Measurements from ENCODE around the gene MAGEA8.
"Not testable (repeated sequence)": the region's sequence is repeated elsewhere in the genome, so short reads cannot be mapped to it uniquely, and the experiment has no call there.

The MAGEA8 gene

DNA sequence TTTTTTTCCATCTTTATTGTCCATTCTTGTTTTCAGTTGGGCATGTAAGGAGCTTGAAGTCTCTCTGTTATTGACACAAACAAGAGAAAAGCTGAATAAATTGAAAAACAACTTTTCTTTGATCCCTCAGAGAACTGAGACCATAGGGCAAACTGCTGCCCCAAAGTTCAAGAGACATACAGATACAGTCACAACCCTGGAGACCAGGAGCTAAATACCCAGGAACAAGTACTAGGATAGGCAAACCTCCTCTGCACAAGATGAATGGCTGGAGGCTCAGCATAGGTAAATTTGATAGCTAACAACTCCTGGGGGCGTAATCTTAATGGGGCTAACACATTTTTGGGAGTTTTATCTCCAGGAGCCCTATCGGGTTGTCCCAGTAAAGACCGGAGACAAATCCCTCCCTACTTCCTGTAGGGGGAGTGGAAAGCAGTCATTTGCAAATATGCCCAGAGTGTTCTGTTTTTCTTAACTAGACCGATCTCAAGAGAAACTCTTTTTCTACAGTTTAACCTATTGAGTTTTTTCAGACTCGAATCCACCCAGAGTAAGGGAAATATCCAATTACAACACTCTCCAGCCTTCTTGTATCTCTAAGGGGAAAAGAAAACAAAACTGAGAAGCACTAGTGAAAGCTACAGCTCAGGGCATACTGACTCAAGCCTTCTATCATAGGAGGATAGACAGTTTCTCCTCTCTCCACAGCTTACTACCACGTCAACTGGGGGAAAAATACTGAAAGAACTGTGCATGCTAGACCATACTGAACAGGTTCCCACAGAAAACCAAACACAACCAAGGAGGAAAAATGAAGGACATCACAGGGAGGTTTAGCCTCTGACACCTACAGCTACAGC, 23.1 kb downstream of the MAGEA8 start:
- TF ChIP-seq, protein P1, sequence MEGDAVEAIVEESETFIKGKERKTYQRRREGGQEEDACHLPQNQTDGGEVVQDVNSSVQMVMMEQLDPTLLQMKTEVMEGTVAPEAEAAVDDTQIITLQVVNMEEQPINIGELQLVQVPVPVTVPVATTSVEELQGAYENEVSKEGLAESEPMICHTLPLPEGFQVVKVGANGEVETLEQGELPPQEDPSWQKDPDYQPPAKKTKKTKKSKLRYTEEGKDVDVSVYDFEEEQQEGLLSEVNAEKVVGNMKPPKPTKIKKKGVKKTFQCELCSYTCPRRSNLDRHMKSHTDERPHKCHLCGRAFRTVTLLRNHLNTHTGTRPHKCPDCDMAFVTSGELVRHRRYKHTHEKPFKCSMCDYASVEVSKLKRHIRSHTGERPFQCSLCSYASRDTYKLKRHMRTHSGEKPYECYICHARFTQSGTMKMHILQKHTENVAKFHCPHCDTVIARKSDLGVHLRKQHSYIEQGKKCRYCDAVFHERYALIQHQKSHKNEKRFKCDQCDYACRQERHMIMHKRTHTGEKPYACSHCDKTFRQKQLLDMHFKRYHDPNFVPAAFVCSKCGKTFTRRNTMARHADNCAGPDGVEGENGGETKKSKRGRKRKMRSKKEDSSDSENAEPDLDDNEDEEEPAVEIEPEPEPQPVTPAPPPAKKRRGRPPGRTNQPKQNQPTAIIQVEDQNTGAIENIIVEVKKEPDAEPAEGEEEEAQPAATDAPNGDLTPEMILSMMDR (conservative IDR thresholded peaks at IDR 0.05): no peak
- TF ChIP-seq ZFX (IDR thresholded peaks at IDR 0.05): no peak
- H3K27ac ChIP-seq: no peak overlapping the region

DNA sequence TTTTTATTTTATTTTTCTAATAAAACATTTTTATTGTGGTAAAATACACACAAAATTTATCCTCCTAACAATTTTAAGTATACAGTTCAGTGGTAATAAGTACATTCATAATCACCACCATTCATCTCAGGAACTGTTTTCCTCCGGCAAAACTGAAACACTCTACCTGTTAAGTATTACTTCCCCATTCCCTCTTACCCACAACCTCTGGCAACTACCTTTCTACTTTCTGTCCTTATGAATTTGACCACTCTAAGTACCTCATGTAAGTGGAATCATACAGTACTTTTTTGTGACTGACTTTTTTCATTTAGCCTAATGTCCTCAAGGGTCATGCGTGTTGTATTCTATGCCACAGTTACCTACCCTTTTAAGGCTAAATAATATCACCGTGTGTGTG, 27.3 kb downstream of the MAGEA8 start:
- no peak overlapping the region for H3K27ac ChIP-seq
- TF ChIP-seq ZFX (IDR thresholded peaks at IDR 0.05): no peak
- TF ChIP-seq, protein P1 (conservative IDR thresholded peaks at IDR 0.05): no peak

DNA sequence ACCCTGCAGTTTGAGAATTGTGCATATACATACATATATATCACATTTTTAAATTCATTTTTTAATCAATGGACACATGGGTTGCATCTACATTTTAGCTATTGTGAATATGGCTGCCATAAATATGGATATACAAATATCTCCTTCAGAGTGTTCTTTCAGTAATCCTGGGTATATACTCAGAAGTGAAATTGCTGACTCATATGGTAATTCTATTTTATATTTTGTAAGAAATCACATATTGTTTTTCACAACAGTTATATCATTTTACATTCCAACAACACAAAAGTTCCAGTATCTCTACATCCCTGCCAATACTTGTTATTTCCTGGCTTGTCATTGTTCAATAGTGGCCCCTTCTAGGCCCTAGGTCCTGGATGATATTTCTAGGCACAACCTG, 27.7 kb downstream of the MAGEA8 start:
- TF ChIP-seq, protein P1 (conservative IDR thresholded peaks at IDR 0.05): no peak
- TF ChIP-seq ZFX (IDR thresholded peaks at IDR 0.05): no peak
- no peak overlapping the region for H3K27ac ChIP-seq

DNA sequence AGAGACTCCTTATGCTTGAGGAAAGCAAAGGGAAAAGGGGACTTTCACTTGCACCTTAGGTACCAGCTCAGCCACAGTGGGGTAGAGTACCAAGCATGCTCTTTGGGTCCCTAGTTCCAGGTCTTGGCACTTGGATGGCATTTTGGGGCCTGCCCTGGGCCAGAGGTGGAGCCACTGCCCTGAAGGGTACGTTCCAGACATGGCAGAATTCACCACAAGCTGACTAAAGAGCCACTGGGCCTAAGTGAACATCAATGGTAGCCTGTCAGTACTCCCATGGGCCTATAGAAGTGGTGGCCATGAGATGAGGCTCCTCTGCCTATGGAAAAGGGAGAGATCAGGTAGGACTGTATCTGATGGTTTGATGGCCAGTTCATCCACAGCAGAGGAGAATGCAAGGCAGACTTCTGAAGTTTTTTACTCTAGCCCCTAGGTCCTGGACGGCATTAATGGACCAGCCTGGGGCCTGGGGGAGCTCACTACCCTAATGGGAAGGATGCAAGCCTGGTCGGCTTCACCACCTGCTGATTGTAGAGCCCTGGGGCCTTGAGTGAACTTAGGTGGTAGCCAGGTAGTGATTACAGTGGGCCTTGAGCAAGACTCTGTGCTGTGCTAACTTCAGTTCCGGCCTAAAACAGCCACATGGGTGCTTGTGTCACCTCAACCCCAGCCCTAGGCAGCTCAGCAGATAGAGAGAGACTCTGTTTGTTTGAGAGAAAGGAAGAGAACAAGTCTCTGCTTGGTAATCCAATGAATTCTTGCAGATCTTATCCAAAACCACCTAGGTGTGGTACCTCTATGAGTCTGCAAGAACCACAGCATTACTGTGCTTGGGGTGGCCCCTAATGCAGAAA, 28.6 kb downstream of the MAGEA8 start:
- no peak overlapping the region for H3K27ac ChIP-seq
- TF ChIP-seq ZFX (IDR thresholded peaks at IDR 0.05): no peak

DNA sequence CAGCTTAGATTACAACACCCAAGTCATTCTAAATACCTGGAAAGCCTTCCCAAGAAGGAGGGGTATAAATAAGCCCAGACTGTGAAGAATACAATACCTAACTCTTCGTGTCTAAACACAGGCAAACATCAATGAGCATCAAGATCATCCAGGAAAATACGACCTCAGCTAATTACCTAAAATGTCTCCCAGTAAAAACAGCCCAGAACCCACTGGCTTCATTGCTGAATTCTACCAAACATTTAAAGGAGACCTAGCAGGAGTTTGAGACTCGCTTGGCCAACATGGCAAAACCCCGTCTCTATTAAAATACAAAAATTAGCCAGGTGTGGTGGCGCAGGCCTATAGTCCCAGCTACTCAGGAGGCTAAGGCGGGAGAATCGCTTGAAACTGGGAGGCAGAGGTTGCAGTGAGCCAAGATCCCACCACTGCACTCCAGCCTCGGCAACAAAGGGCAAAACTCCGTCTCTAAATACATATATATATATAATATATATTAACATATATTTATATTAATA, 29.3 kb downstream of the MAGEA8 start:
- H3K27ac ChIP-seq: no peak overlapping the region
- TF ChIP-seq ZFX (IDR thresholded peaks at IDR 0.05): no peak
- TF ChIP-seq, protein P1 (conservative IDR thresholded peaks at IDR 0.05): no peak

DNA sequence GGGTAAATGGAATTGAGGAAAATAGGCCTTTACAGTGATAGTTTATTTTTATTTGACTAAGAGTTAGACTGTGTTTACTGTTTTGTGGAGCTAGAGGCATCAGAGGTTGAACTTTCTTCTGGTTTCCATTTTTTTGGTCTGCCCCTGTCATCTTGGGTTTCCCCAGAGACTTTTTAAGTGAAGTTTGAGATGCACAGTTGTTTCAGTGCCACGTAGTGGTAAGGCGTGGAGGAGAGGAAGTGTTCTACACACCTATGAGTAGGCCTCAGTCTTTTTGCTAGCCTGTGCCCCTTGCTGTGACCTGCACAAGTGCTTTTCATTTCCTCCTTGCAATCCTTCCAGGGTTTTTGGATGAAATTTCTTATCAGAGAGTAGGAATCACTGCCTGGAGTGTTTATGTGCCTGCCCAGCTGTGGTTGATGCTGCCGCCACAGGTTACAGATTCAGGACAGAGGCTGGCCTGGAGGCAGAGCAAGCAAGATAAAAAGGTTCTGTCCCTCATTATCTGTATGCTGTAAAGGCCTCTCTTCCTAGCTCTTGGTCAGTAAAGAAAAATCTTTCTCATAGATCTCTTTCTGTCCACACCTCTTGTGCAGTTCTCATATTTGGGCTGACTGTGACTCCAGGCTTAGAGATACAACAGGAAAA, 35.9 kb downstream of the MAGEA8 start:
- no peak overlapping the region for H3K27ac ChIP-seq
- TF ChIP-seq ZFX (IDR thresholded peaks at IDR 0.05): no peak
- TF ChIP-seq, protein P1 (conservative IDR thresholded peaks at IDR 0.05): no peak

DNA sequence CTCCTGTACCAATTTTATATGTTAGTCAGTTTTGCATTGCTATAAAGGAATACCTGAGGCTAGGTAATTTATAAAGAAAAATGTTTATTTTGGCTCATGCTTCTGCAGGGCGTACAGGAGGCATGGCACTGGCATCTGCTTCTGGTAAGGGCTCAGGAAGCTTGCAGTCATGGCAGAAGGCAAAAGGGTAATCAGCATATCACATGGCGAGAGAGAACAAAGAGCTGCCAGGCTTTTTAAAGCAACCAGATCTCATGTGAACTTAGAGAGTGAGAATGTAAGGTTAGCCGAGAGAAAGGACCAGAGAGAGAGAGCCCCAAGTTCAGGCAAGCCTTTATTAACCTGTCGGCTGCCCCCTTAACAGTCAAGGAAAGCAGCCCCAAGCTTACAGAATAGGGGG, 42.9 kb downstream of the MAGEA8 start:
- H3K27ac ChIP-seq: not testable (repeated sequence)

DNA sequence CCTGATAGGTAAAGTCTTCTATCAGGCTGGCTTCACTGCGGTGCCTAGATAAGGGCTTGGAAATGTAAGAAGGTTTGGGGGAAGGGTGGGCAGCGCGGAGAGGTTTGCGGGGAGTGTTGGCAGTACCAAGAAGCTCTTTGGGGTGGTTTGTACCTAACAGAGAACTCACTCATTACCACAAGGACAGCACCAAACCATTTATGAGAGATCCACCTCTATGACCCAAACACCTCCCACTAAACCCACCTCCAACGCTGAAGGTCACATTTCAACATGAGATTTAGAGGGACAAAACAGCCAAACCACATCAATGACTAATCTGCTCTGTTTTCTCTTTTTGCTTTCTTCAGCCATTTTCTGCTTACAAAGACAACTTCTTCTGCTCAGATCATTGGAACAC, 43.5 kb downstream of the MAGEA8 start:
- not testable (repeated sequence) for H3K27ac ChIP-seq

DNA sequence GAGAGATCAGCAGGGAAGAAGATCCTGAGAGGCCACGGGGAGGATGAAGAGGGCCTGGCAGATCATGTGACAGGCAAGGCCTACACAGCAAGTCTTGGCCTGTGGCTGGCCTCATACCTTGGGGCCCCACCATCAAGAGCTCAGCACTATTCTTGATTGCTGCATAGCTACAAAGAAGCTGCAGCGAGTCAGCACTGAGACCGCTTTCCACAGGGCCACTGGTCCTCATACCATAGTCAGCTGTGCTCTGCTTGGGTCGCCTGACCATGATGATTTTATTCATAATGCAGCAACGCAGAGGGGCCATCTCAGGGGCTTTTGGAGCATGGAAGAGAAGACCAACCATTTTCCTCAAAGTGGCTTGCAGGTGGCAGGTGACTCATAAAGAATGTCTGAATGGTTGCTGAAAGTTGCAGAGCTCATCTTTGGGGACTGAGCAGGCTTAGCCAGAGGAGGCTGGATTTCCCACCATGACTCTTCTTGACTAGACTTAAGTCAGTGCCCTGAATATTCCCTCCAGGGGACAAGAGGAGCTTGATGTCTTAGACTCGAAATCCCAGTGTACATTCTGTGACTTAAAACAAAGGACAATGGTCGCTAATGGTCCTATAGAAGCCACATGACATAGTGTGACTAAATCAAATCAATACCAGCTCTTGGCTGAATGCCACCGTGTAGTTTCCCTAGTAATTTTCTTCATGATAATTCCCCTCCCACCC, 46.4 kb downstream of the MAGEA8 start:
- H3K27ac ChIP-seq: not testable (repeated sequence)

DNA sequence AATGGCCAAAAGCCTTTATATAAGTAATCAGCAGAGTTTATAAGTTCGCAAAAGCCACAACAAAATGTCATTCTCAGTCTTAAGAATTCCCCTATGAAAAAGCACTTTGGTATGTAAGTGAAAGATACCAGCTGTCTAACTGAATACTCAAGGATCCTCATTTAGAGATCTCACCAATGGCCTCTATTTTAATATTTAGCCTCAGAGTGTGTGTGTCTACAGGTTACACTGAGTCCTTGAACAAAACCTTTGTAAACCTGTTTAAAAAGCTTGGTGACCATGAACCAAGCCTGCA, 46.9 kb downstream of the MAGEA8 start:
- H3K27ac ChIP-seq: not testable (repeated sequence)

DNA sequence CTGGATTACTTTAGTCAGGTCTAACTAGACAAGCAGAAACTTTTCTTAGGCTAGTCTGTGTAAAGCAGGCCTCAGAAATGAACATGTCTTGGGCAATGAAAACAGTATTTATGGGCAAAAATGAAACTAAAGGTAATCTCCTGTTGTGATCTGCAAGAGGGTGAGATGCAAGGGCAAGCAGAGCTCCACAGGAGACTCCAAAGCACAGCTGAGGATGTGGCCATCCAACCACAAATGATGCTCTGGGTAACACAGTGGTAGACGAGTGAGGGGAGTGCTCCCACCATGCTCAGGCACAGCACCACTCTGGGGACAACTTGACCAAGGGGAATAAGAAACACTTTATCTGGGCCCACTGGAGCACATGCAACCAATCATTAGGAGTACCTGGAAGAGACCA, 47.7 kb downstream of the MAGEA8 start:
- H3K27ac ChIP-seq: not testable (repeated sequence)

DNA sequence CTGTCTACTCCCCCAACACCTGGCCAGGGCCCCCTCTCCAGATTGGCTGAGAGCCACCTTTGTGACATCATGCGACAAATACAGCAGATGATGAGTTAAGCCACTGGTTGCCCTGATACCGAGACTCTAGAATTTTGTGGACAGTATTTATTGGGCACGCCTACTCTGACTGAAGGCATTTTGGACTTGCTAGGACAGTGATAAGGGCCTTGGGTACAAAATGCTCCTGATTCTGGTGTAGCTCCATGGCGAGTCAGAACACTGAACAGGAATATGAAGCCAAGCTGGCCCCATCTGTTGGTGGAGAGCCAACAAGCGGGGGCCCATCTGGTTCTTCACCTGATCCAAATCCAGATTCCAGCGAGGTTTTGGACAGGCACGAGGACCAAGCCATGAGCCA, 48.4 kb downstream of the MAGEA8 start, which contains the start of gene HSFX4:
HSFX4 (plus strand) TSS at position 174 of the 400 bp plus-strand sequence; CDS start at position 246, 72 bp downstream.
- H3K27ac ChIP-seq: not testable (repeated sequence)

DNA sequence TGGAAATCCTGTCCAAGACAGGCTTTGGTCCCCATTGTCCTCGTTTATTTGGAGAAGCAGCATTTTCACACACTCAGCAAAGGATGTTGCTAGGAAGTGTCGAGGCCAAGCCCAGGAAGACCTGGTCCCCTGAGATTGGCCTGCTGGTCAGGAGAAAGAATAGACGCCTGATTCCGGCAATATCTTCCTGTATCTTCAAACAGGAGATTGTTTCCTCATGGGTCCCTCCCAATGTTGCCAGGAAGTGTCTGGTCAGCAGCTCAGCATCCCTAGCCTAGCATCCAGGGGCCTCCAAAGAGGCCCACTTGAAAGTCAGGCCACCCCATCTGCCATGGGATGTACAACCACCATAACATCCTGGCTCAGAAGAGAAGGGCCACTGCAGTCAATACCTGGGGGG, 50.4 kb downstream of the MAGEA8 start:
- not testable (repeated sequence) for H3K27ac ChIP-seq

Data from C4-2B (cell line).